ENCODE measurements around the gene PERM1.
"Not testable (repeated sequence)": the region's sequence is repeated elsewhere in the genome, so short reads cannot be mapped to it uniquely, and the experiment has no call there.

PERM1 gene

GRCh38 chr1:997993-998744 is 16.3 kb upstream of the PERM1 start:
- no peak for DNase-seq

- DNase-seq: no peak
Observed at GRCh38 chr1:997713-997992, 15.8 kb upstream of the PERM1 start.

GRCh38 chr1:996851-997712 is 15.2 kb upstream of the PERM1 start:
- DNase-seq: no peak

- DNase-seq: no peak
Observed at GRCh38 chr1:995665-996633, 14.1 kb upstream of the PERM1 start.

GRCh38 chr1:994546-994945 is 12.7 kb upstream of the PERM1 start:
- not testable (repeated sequence) for DNase-seq

- DNase-seq: no peak
Observed at GRCh38 chr1:993379-993995, 11.6 kb upstream of the PERM1 start.

- no peak for DNase-seq
Observed at GRCh38 chr1:992362-992761, 10.5 kb upstream of the PERM1 start.

- DNase-seq: no peak
Observed at GRCh38 chr1:991895-992294, 10.0 kb upstream of the PERM1 start.

- not testable (repeated sequence) for DNase-seq
Observed at GRCh38 chr1:991275-991674, 9.4 kb upstream of the PERM1 start.

GRCh38 chr1:988061-988460 is 6.2 kb upstream of the PERM1 start:
- not testable (repeated sequence) for DNase-seq

GRCh38 chr1:985126-985525 is 3.2 kb upstream of the PERM1 start:
- DNase-seq: no peak

GRCh38 chr1:984476-984814 is 2.6 kb upstream of the PERM1 start:
- no peak for DNase-seq

GRCh38 chr1:983798-984475 is 2.0 kb upstream of the PERM1 start:
- DNase-seq: peak; percentile 73 to 74

GRCh38 chr1:982765-983436 is 1.0 kb upstream of the PERM1 start:
- DNase-seq: no peak

- DNase-seq: no peak
Observed at GRCh38 chr1:981491-981954, 370 bp downstream of the PERM1 start.

GRCh38 chr1:980602-981395 is 1.1 kb downstream of the PERM1 start:
- DNase-seq: no peak

GRCh38 chr1:980137-980571 is 1.7 kb downstream of the PERM1 start:
- DNase-seq: no peak

- no peak for DNase-seq
Observed at GRCh38 chr1:979744-980072, 2.2 kb downstream of the PERM1 start.

- no peak for DNase-seq
Observed at GRCh38 chr1:978835-979743, 2.8 kb downstream of the PERM1 start.

Measured in stimulated activated CD4-positive, alpha-beta T cell treated with anti-CD3 and anti-CD28 coated beads, Interleukin-2, amount 100 ng/mL, for 24 hours (primary cell).